NCI-H526 treated with DMSO at 0.1 percent for 48 hours (cell line): Measurements from ENCODE around the gene CNOT1.
A peak's percentile ranks its signal among the peaks of the same experiment; 100 is the strongest.

Experiments
- DNase-seq: peaks from one replicate; lab custom pipeline; 2025; lab: John Stamatoyannopoulos, UW

Gene CNOT1

GRCh38 chr16:58487566-58488351 is 141.9 kb downstream of the CNOT1 start:
- DNase-seq, result peak; percentile 27

- no peak for DNase-seq
Observed at GRCh38 chr16:58485184-58485887, 144.3 kb downstream of the CNOT1 start.

- no peak for DNase-seq
Observed at GRCh38 chr16:58481931-58482330, 147.7 kb downstream of the CNOT1 start.

GRCh38 chr16:58481226-58481869 is 148.3 kb downstream of the CNOT1 start:
- no peak for DNase-seq

GRCh38 chr16:58478427-58478826 is 151.2 kb downstream of the CNOT1 start:
- no peak for DNase-seq

GRCh38 chr16:58476791-58477190 is 152.8 kb downstream of the CNOT1 start:
- DNase-seq, result no peak

GRCh38 chr16:58475091-58475619 is 154.5 kb downstream of the CNOT1 start:
- no peak for DNase-seq

GRCh38 chr16:58474296-58474695 is 155.3 kb downstream of the CNOT1 start:
- DNase-seq, result no peak

- no peak for DNase-seq
Observed at GRCh38 chr16:58472827-58473226, 156.8 kb downstream of the CNOT1 start.

- no peak for DNase-seq
Observed at GRCh38 chr16:58472266-58472665, 157.4 kb downstream of the CNOT1 start.

- no peak for DNase-seq
Observed at GRCh38 chr16:58471209-58471975, 158.2 kb downstream of the CNOT1 start.
